Stimulated activated CD4-positive, alpha-beta T cell treated with anti-CD3 and anti-CD28 coated beads, Interleukin-12 subunit alpha, Interleukin-12 subunit beta, amount 100 ng/mL, for 48 hours (primary cell): ENCODE measurements around the gene RALGAPA1.
A peak's percentile ranks its signal among the peaks of the same experiment; 100 is the strongest.

Experiments used
- DNase-seq, 3 donors: peaks; one replicate each; pipeline ENCODE4 v3.0.0-alpha.2; 2020; ENCODE audit warnings: low read depth in 2 of 3, low spot score in 1 of 3

RALGAPA1 gene

GRCh38 chr14:35551081-35551480 lies 258.0 kb downstream of the RALGAPA1 start:
- no peak for DNase-seq

- DNase-seq, result no peak
These were observed 259.5 kb downstream of the RALGAPA1 start for GRCh38 chr14:35549551-35549950.

GRCh38 chr14:35543006-35543405 lies 266.1 kb downstream of the RALGAPA1 start:
- no peak for DNase-seq

- DNase-seq, result no peak
These were observed 269.1 kb downstream of the RALGAPA1 start for GRCh38 chr14:35539969-35540368.

- no peak for DNase-seq
These were observed 273.5 kb downstream of the RALGAPA1 start for GRCh38 chr14:35535483-35536112.

DNA sequence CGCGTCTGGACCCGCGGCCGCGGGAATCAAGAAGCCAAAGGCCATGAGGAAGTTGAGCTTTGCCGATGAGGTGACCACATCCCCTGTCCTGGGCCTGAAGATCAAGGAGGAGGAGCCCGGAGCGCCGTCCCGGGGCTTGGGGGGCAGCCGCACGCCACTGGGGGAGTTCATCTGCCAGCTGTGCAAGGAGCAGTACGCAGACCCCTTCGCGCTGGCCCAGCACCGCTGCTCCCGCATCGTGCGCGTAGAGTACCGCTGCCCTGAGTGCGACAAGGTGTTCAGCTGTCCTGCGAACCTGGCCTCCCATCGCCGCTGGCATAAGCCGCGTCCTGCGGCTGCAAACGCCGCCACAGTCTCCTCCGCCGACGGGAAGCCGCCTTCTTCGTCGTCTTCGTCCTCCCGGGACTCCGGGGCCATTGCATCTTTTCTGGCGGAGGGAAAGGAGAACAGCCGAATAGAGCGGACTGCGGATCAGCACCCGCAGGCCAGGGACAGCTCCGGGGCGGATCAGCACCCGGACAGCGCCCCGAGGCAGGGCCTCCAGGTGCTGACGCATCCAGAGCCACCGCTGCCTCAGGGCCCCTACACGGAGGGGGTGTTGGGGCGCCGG lies 274.1 kb downstream of the RALGAPA1 start:
- DNase-seq, result peak in 2 of 3 donors; percentile 60 to 63

GRCh38 chr14:35534208-35534872 lies 274.8 kb downstream of the RALGAPA1 start:
- peak in 1 of 3 donors; percentile 12 for DNase-seq

DNA sequence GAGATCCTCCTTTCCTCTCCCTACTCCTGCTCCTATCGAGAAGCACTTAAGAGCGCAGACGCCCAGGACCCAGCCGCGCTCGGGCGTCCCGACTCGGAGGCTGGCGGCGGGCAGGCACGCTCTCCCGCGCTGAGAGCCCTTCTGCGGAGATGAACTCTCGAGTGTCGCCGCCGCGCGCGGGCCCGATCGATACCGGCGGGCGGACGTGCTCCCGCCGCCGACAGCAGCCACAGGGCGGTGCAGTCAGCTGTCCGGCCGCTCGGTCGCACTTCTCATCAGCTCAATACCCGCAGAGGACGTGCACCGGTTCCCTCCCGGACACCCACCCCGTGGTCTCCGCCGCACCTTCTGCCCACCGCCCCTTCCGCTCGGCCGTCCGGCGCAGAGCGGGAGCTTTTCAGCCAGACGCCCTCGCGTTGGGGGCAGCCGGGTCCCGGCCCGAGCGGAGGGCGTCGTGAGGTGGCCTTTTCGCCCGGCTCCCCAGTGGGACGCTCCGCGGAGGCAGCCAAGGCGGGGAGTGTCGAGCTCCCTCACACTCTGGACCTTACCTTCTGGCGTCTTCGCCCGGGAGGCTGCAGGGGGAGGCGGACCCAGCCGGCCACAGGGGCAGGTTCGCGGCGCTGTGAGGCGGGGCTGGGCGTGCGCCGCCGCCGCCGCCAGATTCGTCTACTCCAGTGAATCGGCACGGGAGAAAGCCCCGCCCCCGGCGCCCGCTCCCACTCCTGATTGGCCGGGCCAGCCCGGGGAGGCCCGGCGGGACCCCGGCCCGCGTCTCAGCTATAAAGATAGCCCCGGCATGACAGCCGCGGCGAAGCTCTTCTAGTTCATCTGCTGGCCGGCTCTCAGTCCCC lies 275.5 kb downstream of the RALGAPA1 start, which contains the start of gene INSM2:
INSM2 (plus strand) TSS at position 808 of the 851 bp plus-strand sequence. CDS start 89 bp downstream, outside the sequence.
- DNase-seq, result peak in 2 of 3 donors; percentile 54 to 79

DNA sequence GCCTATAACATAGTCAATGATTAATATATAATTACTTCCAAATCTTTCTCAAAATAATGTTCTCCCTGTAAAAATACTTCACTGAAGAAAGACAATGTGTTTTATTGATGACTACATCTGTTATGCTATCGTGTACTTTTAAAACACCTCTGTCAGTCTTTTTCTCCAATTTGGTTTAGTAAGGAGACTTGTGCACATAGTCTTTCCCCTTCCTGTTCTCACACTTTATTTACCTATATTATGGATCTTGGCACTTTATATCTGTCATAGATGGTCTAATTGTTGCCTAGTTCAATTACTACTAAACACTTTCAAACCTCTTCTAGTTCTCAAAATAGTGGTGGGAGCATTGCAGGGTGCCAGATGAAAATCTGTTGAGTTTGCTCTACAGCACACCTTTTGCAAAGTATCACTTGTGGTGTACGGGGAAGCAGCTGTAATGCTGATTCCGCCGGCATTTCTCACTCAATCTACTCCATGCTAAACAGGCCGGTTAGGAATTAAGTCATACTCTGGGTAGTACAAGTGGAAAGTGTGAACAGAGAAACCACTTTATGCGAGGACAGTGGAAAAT lies 276.2 kb downstream of the RALGAPA1 start:
- DNase-seq, result no peak

DNA sequence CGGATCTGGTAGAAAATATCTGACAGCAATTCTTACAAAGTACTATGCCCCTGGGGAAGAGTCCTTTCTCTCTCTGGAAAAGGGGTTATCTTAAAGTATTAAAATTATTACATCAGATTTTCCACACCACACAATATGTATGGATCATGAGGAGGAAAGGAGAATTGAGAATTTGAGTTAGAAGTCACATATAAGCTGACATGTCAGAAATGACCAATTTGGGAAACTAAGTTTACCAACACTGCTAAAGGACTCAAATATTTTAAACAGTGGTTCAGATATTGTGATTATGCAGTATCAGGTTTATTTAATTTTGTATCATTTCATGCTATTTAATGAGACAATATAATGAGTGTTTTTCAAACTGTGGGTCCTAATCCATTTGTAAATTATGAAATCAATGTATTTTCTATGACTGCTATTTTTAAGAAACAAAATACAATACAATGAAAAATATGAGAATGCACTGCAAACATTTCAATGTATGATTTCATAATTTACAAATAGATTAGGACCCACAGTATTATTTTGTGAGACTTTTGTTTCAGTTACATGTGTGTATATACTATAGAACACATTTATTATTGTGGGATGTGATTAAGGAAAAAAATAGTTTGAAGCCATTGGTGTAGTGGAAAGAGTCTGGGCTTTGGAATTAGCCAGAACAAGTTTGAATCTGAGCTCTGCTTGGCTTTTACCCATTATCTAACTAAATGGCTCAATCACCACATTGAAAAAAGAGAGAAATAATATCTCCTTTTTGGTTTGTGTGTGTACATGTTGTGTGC lies 276.9 kb downstream of the RALGAPA1 start:
- DNase-seq, result no peak

- no peak for DNase-seq
These were observed 282.1 kb downstream of the RALGAPA1 start for GRCh38 chr14:35526962-35527361.

- no peak for DNase-seq
These were observed 283.4 kb downstream of the RALGAPA1 start for GRCh38 chr14:35525695-35526094.

DNA sequence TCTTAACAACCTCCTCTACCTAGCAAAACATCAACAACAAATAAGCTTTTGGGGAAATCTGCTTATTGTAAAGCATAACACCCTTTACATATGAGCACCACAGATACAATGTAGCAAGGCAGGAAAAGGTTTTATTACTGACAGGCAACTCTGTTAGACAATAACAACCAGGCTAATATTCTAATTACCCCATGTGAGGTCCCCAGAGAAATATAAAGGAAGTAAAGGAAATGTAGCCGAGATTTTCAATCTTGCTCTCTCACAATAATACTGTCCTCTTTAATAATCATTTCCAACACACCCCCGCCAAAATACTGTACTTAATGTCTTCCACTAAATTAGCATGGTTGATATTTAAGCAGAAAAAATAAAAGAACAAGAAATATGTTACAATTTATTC lies 289.1 kb downstream of the RALGAPA1 start:
- no peak for DNase-seq

- no peak for DNase-seq
These were observed 293.2 kb downstream of the RALGAPA1 start for GRCh38 chr14:35515916-35516315.

- no peak for DNase-seq
These were observed 296.3 kb downstream of the RALGAPA1 start for GRCh38 chr14:35512765-35513164.

DNA sequence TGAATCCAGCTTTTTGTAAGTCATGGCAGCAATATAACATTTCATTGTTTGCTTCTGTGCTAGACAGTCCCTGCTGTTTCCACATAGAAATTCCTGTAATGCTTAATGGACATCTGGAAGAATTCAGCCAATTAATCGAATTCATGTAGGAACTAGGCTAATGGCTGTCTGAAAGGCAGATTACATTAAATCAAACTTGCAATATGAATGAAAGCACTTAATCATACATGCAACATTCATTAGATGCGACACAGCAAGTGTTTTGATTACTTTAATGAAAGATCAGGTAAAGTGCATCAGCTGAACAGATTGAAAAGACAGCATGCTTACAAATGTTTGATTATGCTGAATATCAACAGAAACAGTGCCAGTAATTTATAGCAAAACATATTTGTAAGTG lies 299.2 kb downstream of the RALGAPA1 start:
- no peak for DNase-seq

GRCh38 chr14:35506927-35507326 lies 302.2 kb downstream of the RALGAPA1 start:
- no peak for DNase-seq

DNA sequence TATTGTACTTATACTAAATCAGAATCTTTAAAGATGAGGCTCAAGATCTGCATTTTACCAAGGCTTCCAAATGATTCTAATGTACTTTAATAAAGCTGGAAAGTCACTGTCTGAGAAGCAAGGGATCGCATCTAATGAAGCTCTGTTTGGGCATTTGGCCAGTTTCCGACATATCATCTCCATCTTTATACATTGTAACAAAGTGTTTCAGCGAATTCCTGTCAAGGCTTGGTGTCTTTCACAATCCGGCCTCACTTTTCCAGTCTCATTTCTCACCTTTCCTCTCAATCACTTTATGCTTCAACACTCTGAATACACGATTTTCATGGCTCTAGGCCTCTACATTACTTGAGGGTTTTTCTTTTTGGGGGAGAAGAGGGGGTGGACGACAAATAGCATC lies 302.6 kb downstream of the RALGAPA1 start:
- no peak for DNase-seq

- no peak for DNase-seq
These were observed 304.8 kb downstream of the RALGAPA1 start for GRCh38 chr14:35504260-35504659.

DNA sequence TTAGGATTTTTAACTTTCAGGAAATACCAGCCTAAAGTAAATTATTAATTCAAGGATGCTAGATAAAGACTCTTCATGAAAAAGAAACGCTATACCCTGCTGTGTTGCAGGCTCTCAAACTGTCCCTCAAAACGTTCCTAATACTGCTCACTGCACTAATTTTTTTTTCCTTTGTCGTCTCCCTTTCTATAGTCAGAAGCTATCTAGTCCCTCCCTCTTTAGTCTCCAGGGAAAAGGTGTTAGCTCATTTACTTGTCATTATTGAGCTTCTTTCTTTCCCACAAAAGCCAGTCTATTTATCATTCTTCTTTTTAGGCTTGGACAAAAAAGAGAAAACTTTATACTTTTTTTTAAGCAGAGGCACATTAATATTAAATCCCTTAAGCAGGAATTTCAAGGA lies 305.4 kb downstream of the RALGAPA1 start:
- no peak for DNase-seq
